Esophagus muscularis mucosa (tissue), 4 donors: Measurements from ENCODE around the gene PLAC8L1. TPM values are rescaled to one million over a fixed set of nuclear protein-coding genes. Genes with fewer than 3 reads are reported as not detected.

Experiments
- DNase-seq: peaks from one replicate; pipeline ENCODE4 v3.0.0-alpha.2; 2017; ENCODE audit errors: extremely low spot score
- H3K27ac ChIP-seq, 4 donors: fragments of 200-600 bp; sonication (generic); replicated peaks in 1 of 4; 1 replicate in 3 of 4; 2 replicates in 1 of 4; pipeline ENCODE4 v1.5.1; 2016 to 2019; ENCODE audit warnings: mild to moderate bottlenecking in 1 of 4
- H3K27me3 ChIP-seq, 4 donors: fragments of 200-600 bp; sonication (generic); one replicate each; pipeline versions ENCODE4 v1.5.1 to v1.6.0; 2016 to 2019
- H3K36me3 ChIP-seq, 4 donors: fragments of 200-600 bp; sonication (generic); one replicate each; pipeline ENCODE4 v1.5.1; 2016 to 2019
- H3K4me1 ChIP-seq, 4 donors: fragments of 200-600 bp; sonication (generic); one replicate each; pipeline ENCODE4 v1.5.1; 2016 to 2019
- H3K4me3 ChIP-seq, 4 donors: fragments of 200-600 bp; sonication (generic); 1 replicate in 2 of 4; 2 replicates in 2 of 4; pipeline ENCODE4 v1.5.1; 2016 to 2019; ENCODE audit warnings: mild to moderate bottlenecking in 4 of 4, moderate library complexity in 1 of 4
- H3K9me3 ChIP-seq, 4 donors: fragments of 200-600 bp; sonication (generic); 1 replicate in 3 of 4; 2 replicates in 1 of 4; pipeline ENCODE4 v1.5.1; 2016 to 2019
- CTCF ChIP-seq, 3 experiments: fragments of 200-600 bp in 2 of 3; fragments of 450-650 bp in 1 of 3; sonication (generic) in 2 of 3; IDR thresholded peaks; one replicate each; pipeline ENCODE4 v1.5.1; 2017 to 2019; ENCODE audit warnings: antibody characterized with exemption in 3 of 3, mild to moderate bottlenecking in 2 of 3, moderate library complexity in 1 of 3
- EP300 ChIP-seq: sonication (generic); formaldehyde crosslinking; IDR thresholded peaks from one replicate; pipeline ENCODE4 v1.6.1; 2017; ENCODE audit warnings: antibody characterized with exemption
- POLR2A ChIP-seq: fragments of 450-650 bp; IDR thresholded peaks from one replicate; pipeline ENCODE4 v1.6.1; 2017; ENCODE audit warnings: antibody characterized with exemption, moderate library complexity, mild to moderate bottlenecking, low read depth
- POLR2AphosphoS5 ChIP-seq, 2 donors: sonication (generic); formaldehyde crosslinking; IDR thresholded peaks; one replicate each; pipeline ENCODE4 v1.6.1; 2017; ENCODE audit warnings: antibody characterized with exemption in 2 of 2
- WGBS: methylation state at CpG from one replicate; pipeline ENCODE4 v1.1.5; 2018; 5-methylcytosine and 5-hydroxymethylcytosine counted together
- intact Hi-C: fragments of 100-400 bp; cut with DNase I; formaldehyde crosslinking; loops from one replicate; pipeline ENCODE4 v1.15.1; 2023
- total RNA-seq, 4 donors: library from RNA; depleted of rRNA; stranded (reverse); fragments of >200 nt; gene quantifications; one replicate each; pipeline versions ENCODE4 v1.1.0 to v1.2.1, GENCODE V29; 2016

The PLAC8L1 gene
- total RNA-seq, 4 donors from 2014 or later = not detected

GRCh38 chr5:146101646-146102045 is 3.7 kb downstream of the PLAC8L1 start:
- WGBS = 73% methylated on average over 2 of the region's 2 CpGs
- Histone ChIP-seq H3K4me3 (no peak overlapping the region), H3K9me3 (no peaks in the 10 kb centered on the region), H3K27ac (no peak overlapping the region), H3K27me3 (no peaks in the 10 kb centered on the region), H3K36me3 (peaks cover 0 to 8% (median 0%) of the 10 kb centered on the region in 4 donors), H3K4me1 (peaks cover 0 to 3% (median 0%) of the 10 kb centered on the region in 4 donors)
- no peak for TF ChIP-seq POLR2A
- no peak for TF ChIP-seq CTCF (IDR thresholded peaks at IDR 0.05)
- TF ChIP-seq POLR2AphosphoS5 (IDR thresholded peaks at IDR 0.05) = no peak
- TF ChIP-seq EP300 = no peak
- intact Hi-C loops = no loop called here
- no peak for DNase-seq

GRCh38 chr5:146098047-146098446 is 7.3 kb downstream of the PLAC8L1 start:
- Histone ChIP-seq H3K4me3 (no peak overlapping the region), H3K9me3 (no peaks in the 10 kb centered on the region), H3K27me3 (no peaks in the 10 kb centered on the region), H3K36me3 (no peaks in the 10 kb centered on the region), H3K27ac (no peak overlapping the region), H3K4me1 (no peaks in the 10 kb centered on the region)
- 91% methylated on average over 6 of the region's 6 CpGs for WGBS
- intact Hi-C loops = no loop called here
- TF ChIP-seq EP300 = no peak
- no peak for DNase-seq

- TF ChIP-seq POLR2A = no peak
- TF ChIP-seq EP300 = no peak
- no peak for TF ChIP-seq CTCF (IDR thresholded peaks at IDR 0.05)
- no peak for TF ChIP-seq POLR2AphosphoS5 (IDR thresholded peaks at IDR 0.05)
- no peaks in the 10 kb centered on the region for H3K4me1 ChIP-seq
- no peaks in the 10 kb centered on the region for H3K9me3 ChIP-seq
- no peak for DNase-seq
- no peaks in the 10 kb centered on the region for H3K27me3 ChIP-seq
- intact Hi-C loops = no loop called here
- H3K27ac ChIP-seq = no peak overlapping the region
- H3K4me3 ChIP-seq = no peak overlapping the region
- H3K36me3 ChIP-seq = no peaks in the 10 kb centered on the region
- WGBS = 68% methylated on average over 3 of the region's 3 CpGs
These were observed 13.5 kb downstream of the PLAC8L1 start for GRCh38 chr5:146091881-146092280.

- no peaks in the 10 kb centered on the region for H3K27me3 ChIP-seq
- no peak for TF ChIP-seq POLR2A
- TF ChIP-seq EP300 = no peak
- TF ChIP-seq CTCF (IDR thresholded peaks at IDR 0.05) = no peak
- TF ChIP-seq POLR2AphosphoS5 (IDR thresholded peaks at IDR 0.05) = no peak
- no peaks in the 10 kb centered on the region for H3K4me1 ChIP-seq
- no peak overlapping the region for H3K4me3 ChIP-seq
- H3K36me3 ChIP-seq = no peaks in the 10 kb centered on the region
- DNase-seq = no peak
- H3K27ac ChIP-seq = no peak overlapping the region
- intact Hi-C loops = no loop called here
- no peaks in the 10 kb centered on the region for H3K9me3 ChIP-seq
These were observed 16.1 kb downstream of the PLAC8L1 start for GRCh38 chr5:146089287-146089686.

GRCh38 chr5:146088098-146088497 is 17.3 kb downstream of the PLAC8L1 start:
- Histone ChIP-seq H3K27me3 (no peaks in the 10 kb centered on the region), H3K4me3 (no peak overlapping the region), H3K27ac (no peak overlapping the region), H3K9me3 (no peaks in the 10 kb centered on the region), H3K36me3 (no peaks in the 10 kb centered on the region), H3K4me1 (no peaks in the 10 kb centered on the region)
- no peak for DNase-seq
- 89% methylated on average over 3 of the region's 3 CpGs for WGBS
- TF ChIP-seq EP300 (no peak), POLR2AphosphoS5 (IDR thresholded peaks at IDR 0.05) (no peak), POLR2A (no peak), CTCF (IDR thresholded peaks at IDR 0.05) (no peak)
- intact Hi-C loops = no loop called here
